ENCODE measurements around the gene ZMYND10.

Gene ZMYND10

DNA sequence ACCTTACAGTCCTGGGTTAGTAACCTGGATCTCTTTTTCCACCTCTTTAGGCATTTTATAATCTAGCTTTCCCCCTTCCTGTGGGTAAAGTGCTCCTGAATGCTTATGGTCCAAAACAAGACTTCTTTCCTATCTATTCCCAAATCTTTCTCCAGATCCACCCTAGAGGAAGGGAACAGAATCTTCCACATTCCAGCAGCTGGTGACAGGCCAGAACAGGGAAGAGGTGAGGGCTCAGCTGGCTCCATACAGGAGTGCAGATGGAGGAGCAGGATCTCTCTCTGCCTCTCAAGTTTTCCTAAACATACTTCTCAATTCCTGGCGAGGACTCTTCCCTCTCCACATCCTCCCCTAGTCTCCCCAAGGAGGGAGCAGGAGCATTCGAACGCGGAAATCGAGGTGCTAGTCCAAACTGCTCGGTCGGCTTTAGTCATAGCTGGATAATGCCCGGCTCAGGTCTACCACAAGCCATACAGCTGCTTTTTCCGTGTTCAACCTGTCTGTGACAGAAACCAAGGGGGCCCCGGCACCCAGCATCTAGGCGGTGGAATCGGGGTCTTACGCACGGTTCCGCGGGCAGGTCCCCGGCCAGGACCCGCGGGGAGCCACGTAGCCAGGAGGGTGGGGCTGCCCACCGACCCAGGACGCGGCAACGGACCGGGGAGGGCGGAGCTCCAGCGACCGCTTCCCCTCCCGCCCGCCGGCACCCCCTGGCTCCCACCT is 8.9 kb downstream of the ZMYND10 start:
- Histone ChIP-seq H3K4me2 (ENCODE audit: low read length, poor library complexity, severe bottlenecking) (peak overlapping the region; percentile 86), H3K18ac (ENCODE audit: low read depth in 1 of 2, low read length in 2 of 2) (peak overlapping the region; percentile 77 to 97), H2AFZ (ENCODE audit: low read depth, low read length) (peak overlapping the region; percentile 74), H3K27ac (ENCODE audit: low read length, poor library complexity, severe bottlenecking) (peak overlapping the region; percentile 91), H3K14ac (ENCODE audit: low read length in 2 of 2) (peak overlapping the region in 1 of 2 experiments; percentile 68), H3K4me3 (ENCODE audit: insufficient read depth in 1 of 2, low read depth in 1 of 2, low read length in 2 of 2) (peak overlapping the region; percentile 86 to 93), H2BK15ac (ENCODE audit: low read depth, poor library complexity, severe bottlenecking) (peak overlapping the region; percentile 60), H3K4ac (ENCODE audit: low read depth in 1 of 2, low read length in 2 of 2) (peak overlapping the region; percentile 59 to 80), H2AK5ac (ENCODE audit: low read length, severe bottlenecking) (no peak overlapping the region), H2BK120ac (ENCODE audit: low read depth, low read length) (no peak overlapping the region), H2BK12ac (ENCODE audit: low read length in 2 of 2) (peak overlapping the region in 1 of 2 experiments; percentile 18), H3K27me3 (ENCODE audit: control insufficient read depth in 1 of 2, insufficient read depth in 1 of 2, low read length in 2 of 2) (no peaks in the 10 kb centered on the region), H3K23ac (ENCODE audit: low read length in 2 of 2) (peak overlapping the region in 1 of 2 experiments; percentile 90), H4K8ac (ENCODE audit: low read length) (peak overlapping the region; percentile 86), H2BK5ac (ENCODE audit: low read depth, low read length, poor library complexity, severe bottlenecking) (peak overlapping the region; percentile 34), H4K91ac (ENCODE audit: low read length) (peak overlapping the region; percentile 88), H3K9me3 (ENCODE audit: control insufficient read depth, low read length) (no peaks in the 10 kb centered on the region), H3K9ac (ENCODE audit: low read length) (peak overlapping the region; percentile 97), H3K79me1 (replicated peaks; ENCODE audit: low read length, poor library complexity, severe bottlenecking) (peaks cover 11% of the 10 kb centered on the region), H3K4me1 (ENCODE audit: control insufficient read depth, insufficient read depth, low read depth, low read length) (peaks cover 37% of the 10 kb centered on the region), H3K36me3 (ENCODE audit: control insufficient read depth in 1 of 2, insufficient read depth in 2 of 2, low read depth in 1 of 2, low read length in 2 of 2) (peaks cover 8 to 14% of the 10 kb centered on the region in 2 experiments)
- WGBS = under 1% methylated on average over 27 of the region's 31 CpGs
- no peak for DNase-seq

DNA sequence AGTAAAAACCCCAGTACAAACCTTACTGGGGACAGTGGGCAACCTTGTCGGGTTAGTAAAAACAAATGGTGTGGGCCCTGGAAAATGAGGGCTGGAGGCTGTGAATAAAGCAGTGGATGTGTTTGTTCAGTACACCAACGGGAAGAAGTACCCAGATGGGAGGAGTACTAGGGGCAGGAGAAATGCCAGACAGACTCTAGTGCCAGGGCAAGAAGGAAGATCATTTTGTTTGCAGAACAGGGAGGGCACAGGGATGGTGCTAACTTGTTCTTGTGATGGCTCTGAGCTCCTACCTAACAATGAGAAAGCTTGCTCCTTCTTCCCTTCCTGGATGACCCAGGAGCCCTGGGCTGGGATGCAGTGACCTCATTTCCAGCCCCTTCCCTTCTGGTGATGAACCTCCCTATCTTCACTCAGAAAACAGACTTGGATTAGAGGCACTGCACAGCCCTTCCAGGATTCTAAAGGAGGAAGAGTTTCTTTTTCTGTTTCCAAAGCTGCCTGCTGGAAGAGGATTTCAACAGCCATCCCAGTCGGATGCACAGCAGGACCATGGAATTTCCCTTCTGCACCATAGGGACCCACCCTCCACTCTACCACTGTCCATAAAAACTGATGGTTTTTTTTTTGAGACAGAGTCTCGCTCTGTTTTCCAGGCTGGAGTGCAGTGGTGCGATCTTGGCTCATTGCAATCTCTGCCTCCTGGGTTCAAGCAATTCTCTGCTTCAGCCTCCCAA is 11.0 kb downstream of the ZMYND10 start:
- Histone ChIP-seq H3K18ac (ENCODE audit: low read depth in 1 of 2, low read length in 2 of 2) (no peak overlapping the region), H3K23ac (ENCODE audit: low read length in 2 of 2) (no peak overlapping the region), H3K4me3 (ENCODE audit: insufficient read depth in 1 of 2, low read depth in 1 of 2, low read length in 2 of 2) (peak overlapping the region in 1 of 2 experiments; percentile 40), H2BK15ac (ENCODE audit: low read depth, poor library complexity, severe bottlenecking) (no peak overlapping the region), H3K9me3 (ENCODE audit: control insufficient read depth, low read length) (no peaks in the 10 kb centered on the region), H3K4me2 (ENCODE audit: low read length, poor library complexity, severe bottlenecking) (no peak overlapping the region), H2BK12ac (ENCODE audit: low read length in 2 of 2) (no peak overlapping the region), H2BK5ac (ENCODE audit: low read depth, low read length, poor library complexity, severe bottlenecking) (no peak overlapping the region), H2AFZ (ENCODE audit: low read depth, low read length) (no peak overlapping the region), H3K4ac (ENCODE audit: low read depth in 1 of 2, low read length in 2 of 2) (peak overlapping the region in 1 of 2 experiments; percentile 40), H2AK5ac (ENCODE audit: low read length, severe bottlenecking) (no peak overlapping the region), H3K79me1 (replicated peaks; ENCODE audit: low read length, poor library complexity, severe bottlenecking) (peaks cover 25% of the 10 kb centered on the region), H3K4me1 (ENCODE audit: control insufficient read depth, insufficient read depth, low read depth, low read length) (peaks cover 26% of the 10 kb centered on the region), H2BK120ac (ENCODE audit: low read depth, low read length) (no peak overlapping the region), H3K9ac (ENCODE audit: low read length) (peak overlapping the region; percentile 97), H4K8ac (ENCODE audit: low read length) (no peak overlapping the region), H3K27ac (ENCODE audit: low read length, poor library complexity, severe bottlenecking) (no peak overlapping the region), H4K91ac (ENCODE audit: low read length) (no peak overlapping the region), H3K27me3 (ENCODE audit: control insufficient read depth in 1 of 2, insufficient read depth in 1 of 2, low read length in 2 of 2) (no peaks in the 10 kb centered on the region), H3K36me3 (ENCODE audit: control insufficient read depth in 1 of 2, insufficient read depth in 2 of 2, low read depth in 1 of 2, low read length in 2 of 2) (peaks cover 29 to 35% of the 10 kb centered on the region in 2 experiments), H3K14ac (ENCODE audit: low read length in 2 of 2) (no peak overlapping the region)
- 85% methylated on average over 5 of the region's 5 CpGs for WGBS
- peak; percentile 68 for DNase-seq

DNA sequence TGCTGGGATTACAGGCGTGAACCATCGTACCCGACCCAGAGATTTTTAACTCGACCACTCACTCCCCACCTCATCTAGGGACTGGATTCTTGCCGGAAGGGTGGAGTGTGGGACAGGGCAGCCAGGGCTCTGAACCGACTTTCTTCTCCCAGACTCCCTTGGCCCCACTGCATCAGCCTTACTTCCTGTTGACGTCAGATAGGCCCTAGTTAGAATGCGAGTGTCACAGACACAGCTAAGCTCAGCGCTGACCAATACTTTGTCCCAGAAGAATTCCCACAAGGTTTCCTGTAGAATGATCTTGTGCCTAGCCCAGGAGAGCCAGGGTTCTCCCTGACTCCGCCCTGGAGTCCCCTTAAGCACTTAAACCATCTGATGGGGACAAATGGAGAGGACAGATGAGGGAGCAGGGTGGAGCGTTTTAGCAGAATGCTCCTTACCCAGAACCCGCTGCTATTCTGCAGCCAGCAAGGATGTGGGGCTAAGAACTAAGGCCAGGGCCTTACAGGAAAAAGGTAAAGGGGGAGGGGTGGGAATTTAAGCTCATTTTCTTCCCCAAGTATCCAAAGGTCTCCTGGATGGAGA is 11.7 kb downstream of the ZMYND10 start:
- Histone ChIP-seq H3K14ac (ENCODE audit: low read length in 2 of 2) (no peak overlapping the region), H2BK15ac (ENCODE audit: low read depth, poor library complexity, severe bottlenecking) (no peak overlapping the region), H3K9me3 (ENCODE audit: control insufficient read depth, low read length) (no peaks in the 10 kb centered on the region), H3K4me1 (ENCODE audit: control insufficient read depth, insufficient read depth, low read depth, low read length) (peaks cover 26% of the 10 kb centered on the region), H3K9ac (ENCODE audit: low read length) (peak overlapping the region; percentile 97), H3K27me3 (ENCODE audit: control insufficient read depth in 1 of 2, insufficient read depth in 1 of 2, low read length in 2 of 2) (no peaks in the 10 kb centered on the region), H2BK12ac (ENCODE audit: low read length in 2 of 2) (no peak overlapping the region), H3K79me1 (replicated peaks; ENCODE audit: low read length, poor library complexity, severe bottlenecking) (peaks cover 24% of the 10 kb centered on the region), H2BK5ac (ENCODE audit: low read depth, low read length, poor library complexity, severe bottlenecking) (no peak overlapping the region), H3K18ac (ENCODE audit: low read depth in 1 of 2, low read length in 2 of 2) (no peak overlapping the region), H2AFZ (ENCODE audit: low read depth, low read length) (no peak overlapping the region), H2AK5ac (ENCODE audit: low read length, severe bottlenecking) (no peak overlapping the region), H4K8ac (ENCODE audit: low read length) (peak overlapping the region; percentile 29), H3K4me3 (ENCODE audit: insufficient read depth in 1 of 2, low read depth in 1 of 2, low read length in 2 of 2) (peak overlapping the region in 1 of 2 experiments; percentile 40), H3K4ac (ENCODE audit: low read depth in 1 of 2, low read length in 2 of 2) (peak overlapping the region in 1 of 2 experiments; percentile 8), H3K4me2 (ENCODE audit: low read length, poor library complexity, severe bottlenecking) (no peak overlapping the region), H3K36me3 (ENCODE audit: control insufficient read depth in 1 of 2, insufficient read depth in 2 of 2, low read depth in 1 of 2, low read length in 2 of 2) (peaks cover 33 to 41% of the 10 kb centered on the region in 2 experiments), H3K23ac (ENCODE audit: low read length in 2 of 2) (no peak overlapping the region), H4K91ac (ENCODE audit: low read length) (no peak overlapping the region), H2BK120ac (ENCODE audit: low read depth, low read length) (no peak overlapping the region), H3K27ac (ENCODE audit: low read length, poor library complexity, severe bottlenecking) (no peak overlapping the region)
- 71% methylated on average over 12 of the region's 12 CpGs for WGBS
- peak; percentile 86 for DNase-seq

All from mesenchymal stem cell (in vitro differentiated cells and primary cell).